Right lung (tissue), 5 donors: Measurements from ENCODE around the gene STYXL2. TPM values are rescaled to one million over a fixed set of nuclear protein-coding genes. Genes with fewer than 3 reads are reported as not detected.

Experiments used
- DNase-seq, 2 donors: peaks; one replicate each; pipeline ENCODE4 v3.0.0-alpha.2; 2013
- polyA plus RNA-seq, 5 donors: library from polyadenylated mRNA; unstranded; fragments of 120-200 nt; gene quantifications; one replicate each; pipeline versions ENCODE4 v1.2.1 to v1.2.3, GENCODE V29; 2013; ENCODE audit warnings: inconsistent platforms in 1 of 5, low replicate concordance in 1 of 5; ENCODE audit not compliant: insufficient read length in 5 of 5, insufficient read depth in 1 of 5

STYXL2 gene
- polyA plus RNA-seq, 5 donors = 0.51 to 4.6 (median 0.80) TPM

DNA sequence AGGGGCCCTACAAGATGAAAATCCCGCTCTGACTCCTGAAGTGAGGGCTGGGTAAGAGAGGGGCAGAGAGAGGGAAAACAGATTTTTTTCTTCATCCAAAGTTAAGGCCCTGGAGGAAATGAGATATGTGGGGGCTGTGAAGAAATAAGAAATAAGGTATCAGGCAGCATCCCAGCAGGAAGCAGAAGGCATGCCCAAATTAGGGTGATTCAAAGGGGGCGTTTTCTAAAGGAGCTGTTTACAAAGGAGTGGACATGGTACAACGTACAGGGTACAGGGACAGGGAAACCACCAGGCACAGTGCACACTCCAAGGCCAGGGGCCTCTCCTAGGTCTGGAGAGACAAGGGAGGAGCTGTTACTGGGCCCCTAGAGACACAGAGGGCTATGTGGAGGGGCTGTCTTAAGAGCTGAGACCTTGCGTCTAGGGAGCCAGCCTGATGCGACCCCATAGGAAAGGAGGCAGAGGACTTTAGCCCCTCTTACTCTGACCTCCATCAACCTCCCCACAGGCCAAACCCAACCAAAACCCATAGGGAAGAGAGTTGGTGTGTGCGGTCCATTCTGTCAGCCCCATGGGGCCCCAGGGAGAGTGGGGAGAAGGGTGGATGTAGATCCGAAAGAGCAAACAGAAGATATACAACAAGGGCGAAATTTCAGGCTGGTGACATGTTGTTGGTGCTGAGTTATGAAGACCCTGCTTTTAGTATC is 38.6 kb downstream of the STYXL2 start:
- no peak for DNase-seq

DNA sequence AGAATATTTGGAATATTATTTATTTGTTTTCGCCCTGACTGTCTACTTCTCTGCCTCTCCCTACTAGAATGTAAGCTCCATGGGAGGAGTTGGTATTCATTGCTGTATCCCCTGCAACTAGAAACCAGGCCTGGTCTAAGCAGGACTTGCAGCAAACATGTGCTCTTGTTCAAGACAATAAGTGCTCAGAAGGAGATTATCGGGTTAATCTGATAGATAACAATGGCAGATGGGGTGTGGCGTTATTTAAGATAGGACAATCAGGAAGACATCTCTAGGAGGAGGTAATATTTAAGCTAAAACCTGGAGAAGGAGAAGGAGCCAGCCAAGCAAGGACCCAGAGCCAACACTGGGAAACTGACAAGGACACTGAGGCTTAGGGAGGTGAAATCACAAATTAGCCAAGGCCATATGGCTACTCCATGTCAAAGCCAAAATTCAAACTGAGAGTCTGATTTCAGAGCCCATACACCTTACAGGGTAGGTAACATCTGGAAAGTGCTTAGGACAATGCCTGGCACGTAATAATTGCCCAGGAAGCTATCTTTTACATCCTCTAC is 41.5 kb downstream of the STYXL2 start:
- DNase-seq = no peak

DNA sequence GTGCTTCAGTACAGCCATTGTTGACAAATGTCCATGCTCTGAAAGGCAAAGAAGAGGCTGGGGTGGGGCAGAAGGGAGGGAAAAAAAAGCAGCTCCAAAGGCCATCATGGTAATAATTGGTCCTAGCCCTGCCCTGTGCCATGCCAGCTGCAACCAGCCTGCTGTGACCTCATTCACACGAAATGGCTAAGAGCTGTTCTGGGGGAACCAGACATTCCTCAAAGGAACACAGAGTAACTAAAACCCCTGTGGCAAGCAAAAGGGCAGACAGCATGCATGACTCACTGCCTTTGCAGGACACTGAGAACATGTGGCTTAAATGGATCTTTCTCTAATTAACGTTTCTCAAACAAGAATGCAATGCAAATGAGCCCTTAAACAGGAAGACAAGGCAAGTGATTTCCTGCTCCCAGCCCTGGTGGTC is 42.3 kb downstream of the STYXL2 start:
- DNase-seq = no peak

DNA sequence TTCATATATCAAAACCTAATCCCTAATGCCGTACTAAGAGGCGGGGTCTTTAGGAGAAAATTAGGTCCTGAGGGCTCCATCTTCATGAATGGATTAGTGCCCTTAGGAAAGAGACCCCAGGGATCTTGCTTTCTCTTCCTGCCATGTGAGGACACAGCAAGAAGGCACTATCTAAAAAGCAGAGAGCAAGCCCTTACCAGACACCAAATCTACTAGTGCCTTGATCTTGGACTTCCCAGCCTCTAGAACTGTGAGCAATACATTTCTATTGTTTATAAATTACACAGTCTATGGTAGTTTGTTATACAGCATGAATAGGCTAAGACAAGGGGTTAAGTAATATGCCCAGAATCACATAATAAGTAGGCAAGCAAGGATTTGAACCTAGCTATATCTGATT is 42.9 kb downstream of the STYXL2 start:
- DNase-seq = no peak

DNA sequence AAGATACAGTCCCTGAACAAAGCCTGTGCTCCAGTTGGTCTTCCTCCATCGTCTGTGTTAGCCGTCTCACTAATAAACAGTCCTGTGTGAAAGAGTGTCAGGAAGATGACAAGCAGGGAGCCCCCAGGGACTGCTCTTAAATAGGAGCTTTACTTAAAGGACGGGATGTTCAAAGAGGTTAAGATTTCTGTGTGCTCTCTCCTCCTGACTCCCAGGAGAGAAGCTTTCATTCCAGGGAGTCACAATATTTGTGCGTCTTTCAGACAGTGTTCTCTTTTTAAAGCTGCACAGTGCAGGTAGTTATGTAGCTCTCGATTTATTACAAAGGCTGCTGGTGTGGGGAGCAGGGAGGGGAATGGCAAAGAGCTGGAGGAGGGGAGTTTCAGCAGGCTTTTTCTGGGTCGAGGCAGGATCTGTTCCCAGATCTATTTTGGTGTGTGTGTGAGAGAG is 43.5 kb downstream of the STYXL2 start:
- DNase-seq = no peak

DNA sequence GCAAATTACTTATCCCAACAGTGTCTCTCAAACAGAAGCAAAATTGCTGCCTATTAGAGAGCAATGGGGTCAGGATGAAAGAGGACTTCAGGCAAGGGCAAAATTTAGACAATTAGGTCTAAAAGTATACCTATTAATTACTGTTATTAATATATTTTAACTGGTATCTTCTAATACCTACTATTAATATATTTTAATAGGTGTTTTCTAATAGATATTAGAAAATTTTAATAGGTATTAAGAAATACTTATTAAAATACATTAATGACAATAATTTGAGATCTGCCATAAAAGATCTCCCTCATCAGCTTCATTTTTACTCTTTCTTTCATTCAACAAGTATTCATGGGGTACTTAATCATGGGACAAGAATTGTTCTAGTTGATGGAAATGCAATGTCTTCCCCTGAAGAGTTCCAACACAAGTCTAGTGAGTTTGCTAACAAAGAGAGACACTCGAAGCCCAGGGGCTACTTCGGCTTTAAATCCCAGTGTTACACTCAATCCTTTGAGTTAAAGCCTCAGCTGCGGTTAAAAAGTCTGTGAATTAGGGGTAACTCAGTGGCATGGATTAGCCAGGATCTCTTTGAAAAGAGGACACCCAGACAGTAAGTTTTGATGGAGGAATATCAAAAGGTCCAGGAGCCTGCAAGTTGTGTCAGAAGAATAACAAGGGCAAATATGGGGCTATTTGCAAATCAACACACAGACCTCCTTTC is 44.1 kb downstream of the STYXL2 start:
- DNase-seq = no peak

DNA sequence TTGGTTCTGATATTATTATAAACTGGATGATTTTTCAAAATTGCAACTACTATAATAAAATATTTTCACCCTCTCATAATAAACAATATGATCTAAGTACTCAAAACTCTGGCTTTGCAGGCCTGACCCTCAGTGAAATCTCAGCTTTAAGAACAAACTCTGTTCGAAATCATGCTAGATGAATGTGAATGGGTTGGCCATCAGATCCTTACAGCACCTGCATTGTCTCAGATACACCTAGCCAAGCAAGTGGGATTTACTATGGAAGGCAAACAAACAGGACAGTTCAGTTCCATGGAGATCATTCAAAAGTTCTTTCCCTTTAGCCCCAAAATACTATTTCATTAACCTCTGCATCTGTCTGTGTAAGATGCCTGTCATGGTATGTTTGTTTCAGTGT is 44.8 kb downstream of the STYXL2 start:
- DNase-seq = no peak

DNA sequence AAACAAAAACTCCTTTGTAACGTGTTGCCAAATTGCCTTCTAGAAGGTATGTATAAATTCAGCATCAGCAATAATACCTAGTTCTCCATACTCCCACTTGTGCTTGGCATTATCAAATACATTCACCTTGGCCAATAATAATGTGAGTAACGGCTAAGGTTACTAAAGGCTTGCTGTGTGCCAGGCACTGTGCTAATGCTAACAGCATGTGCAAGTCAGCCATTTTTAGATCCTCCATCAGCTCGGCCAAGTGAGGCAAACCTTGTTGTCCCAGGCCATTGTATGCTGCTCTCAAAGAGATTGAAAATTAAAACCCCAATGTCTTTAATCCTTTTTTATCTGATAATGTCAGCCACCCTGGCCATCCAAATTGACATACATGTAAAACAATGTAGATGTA is 48.1 kb downstream of the STYXL2 start:
- no peak for DNase-seq

Other genes with a start within 250 kb of the STYXL2 start
- 10 to 100 TPM; 19.8 to 27.7 (median 25.3) TPM for gene TADA1, start 217.8 kb upstream of the STYXL2 start, polyA plus RNA-seq
- gene ILDR2, start 118.5 kb upstream of the STYXL2 start, polyA plus RNA-seq = under 1 TPM; 0.48 to 0.71 (median 0.57) TPM
- under 1 TPM in 4 of 5 donors, not detected in 1; 0.04 to 0.25 (median 0.17) TPM for gene MAEL, start 104.8 kb upstream of the STYXL2 start, polyA plus RNA-seq
- under 1 TPM; 0.09 to 0.24 (median 0.12) TPM for gene GPA33, start 3.7 kb upstream of the STYXL2 start, polyA plus RNA-seq
- 10 to 100 TPM in 4 of 5 donors, 1 to 10 TPM in 1; 8.6 to 15.8 (median 13.6) TPM for gene POU2F1, start 126.8 kb downstream of the STYXL2 start, polyA plus RNA-seq